Lung (tissue), 12 donors: Measurements from ENCODE around the gene HOXA11. TPM values are rescaled to one million over a fixed set of nuclear protein-coding genes. Genes with fewer than 3 reads are reported as not detected.

ENCODE experiments used
- ATAC-seq: fragments of 200-7000 bp; cut with Tn5 transposase; one replicate; pipeline ENCODE4 v1.9.1; 2020; ENCODE audit warnings: moderate number of reproducible peaks; ENCODE audit not compliant: insufficient read depth, low FRiP score
- DNase-seq, 3 donors: peaks; one replicate each; pipeline ENCODE4 v3.0.0-alpha.2; 2013 to 2017
- H3K27ac ChIP-seq, 2 donors: one replicate each; pipeline ENCODE4 v1.5.1; 2013; ENCODE audit warnings: mild to moderate bottlenecking in 2 of 2, moderate library complexity in 2 of 2, control low read depth in 1 of 2, inconsistent platforms in 1 of 2, low read depth in 1 of 2, low read length in 1 of 2
- H3K27me3 ChIP-seq, 3 donors: one replicate each; pipeline ENCODE4 v1.5.1; 2013; ENCODE audit warnings: low read length in 2 of 3; ENCODE audit not compliant: control insufficient read depth in 3 of 3, insufficient read depth in 3 of 3
- H3K36me3 ChIP-seq, 4 donors: one replicate each; pipeline ENCODE4 v1.5.1; 2013; ENCODE audit warnings: low read length in 4 of 4, mild to moderate bottlenecking in 1 of 4, moderate library complexity in 1 of 4; ENCODE audit not compliant: control insufficient read depth in 4 of 4, insufficient read depth in 4 of 4
- H3K4me1 ChIP-seq, 5 donors: one replicate each; pipeline ENCODE4 v1.5.1; 2013; ENCODE audit warnings: low read length in 5 of 5, mild to moderate bottlenecking in 2 of 5, moderate library complexity in 1 of 5; ENCODE audit not compliant: control insufficient read depth in 5 of 5, insufficient read depth in 5 of 5
- H3K4me3 ChIP-seq: one replicate; pipeline ENCODE4 v1.5.1; 2013; ENCODE audit warnings: mild to moderate bottlenecking, control low read depth, moderate library complexity
- H3K9ac ChIP-seq, 2 donors: one replicate each; pipeline ENCODE4 v1.5.1; 2013; ENCODE audit warnings: low read length in 2 of 2, control low read depth in 1 of 2; ENCODE audit not compliant: insufficient read depth in 1 of 2
- H3K9me3 ChIP-seq, 4 donors: one replicate each; pipeline ENCODE4 v1.5.1; 2013; ENCODE audit warnings: low read length in 3 of 4, mild to moderate bottlenecking in 1 of 4, moderate library complexity in 1 of 4; ENCODE audit not compliant: control insufficient read depth in 4 of 4, insufficient read depth in 3 of 4
- CTCF ChIP-seq: IDR thresholded peaks from 2 replicates; pipeline ENCODE4 v1.5.1; 2012; ENCODE audit warnings: mild to moderate bottlenecking; ENCODE audit errors: control extremely low read depth, extremely low read depth
- WGBS, 2 donors: extraction: QIAGEN DNeasy Blood & Tissue Kit; methylation state at CpG; one replicate each; pipeline ENCODE4 v1.1.7; 2013; 5-methylcytosine and 5-hydroxymethylcytosine counted together
- polyA plus RNA-seq, 2 donors: library from polyadenylated mRNA; stranded (reverse); fragments of 200-250 nt; gene quantifications; one replicate each; pipeline ENCODE4 v1.2.1, GENCODE V29; 2013
- total RNA-seq, 2 donors: library from RNA; depleted of rRNA in 1 of 2; stranded (reverse); fragments of >200 nt in 1 of 2; gene quantifications; one replicate each; pipeline ENCODE4 v1.2.1, GENCODE V29; 2014 to 2021
- donor health status: control.
- donor health status: control.
- donor health status: Bipolar disorder and iron deficiency.
- donor health status: healthy.
- donor health status: DM: yes; HTN: yes; CAD: no.

HOXA11 gene
- total and polyA plus RNA-seq, 4 donors = not detected

DNA sequence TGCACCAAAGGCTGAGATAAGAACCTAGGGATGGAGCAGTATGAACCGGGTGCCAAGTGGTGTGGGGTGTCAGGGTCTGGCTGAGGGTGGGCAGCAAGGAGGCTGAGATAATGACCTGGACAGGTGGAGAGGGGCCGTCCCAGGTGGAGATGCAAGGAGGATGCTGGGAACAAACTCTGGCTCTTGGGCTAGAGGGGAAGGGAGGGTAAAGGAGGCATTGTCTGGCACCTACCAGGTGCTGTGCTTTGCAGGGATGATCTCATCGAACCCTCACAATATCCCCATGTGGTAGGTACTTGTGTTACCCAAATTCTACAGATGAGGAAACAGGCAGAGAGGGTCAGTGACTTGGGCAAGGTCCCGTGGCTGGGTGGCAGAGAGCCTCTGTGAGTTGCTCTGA lies 34.8 kb upstream of the HOXA11 start:
- H3K4me1 ChIP-seq = no peaks in the 10 kb centered on the region
- H3K27ac ChIP-seq = no peak overlapping the region
- DNase-seq (no peak), ATAC-seq (no peak)
- 60 to 61% methylated on average over 4 of the region's 4 CpGs for WGBS, 2 donors
- peaks cover 10 to 96% (median 80%) of the 10 kb centered on the region in 3 donors for H3K27me3 ChIP-seq
- no peak for TF ChIP-seq CTCF
- H3K9ac ChIP-seq = no peak overlapping the region
- H3K9me3 ChIP-seq = no peaks in the 10 kb centered on the region
- H3K36me3 ChIP-seq = no peaks in the 10 kb centered on the region
- H3K4me3 ChIP-seq = no peak overlapping the region

- TF ChIP-seq CTCF = no peak
- DNase-seq = no peak
- no peaks in the 10 kb centered on the region for H3K36me3 ChIP-seq
- no peak overlapping the region for H3K4me3 ChIP-seq
- H3K9me3 ChIP-seq = peaks cover 0 to 4% (median 0%) of the 10 kb centered on the region in 4 donors
- H3K9ac ChIP-seq = no peak overlapping the region
- H3K27ac ChIP-seq = no peak overlapping the region
- no peak for ATAC-seq
- H3K4me1 ChIP-seq = peaks cover 0 to 6% (median 0%) of the 10 kb centered on the region in 5 donors
- peaks cover 14 to 96% (median 78%) of the 10 kb centered on the region in 3 donors for H3K27me3 ChIP-seq
Observed at GRCh38 chr7:27217951-27218350, 32.9 kb upstream of the HOXA11 start.

- Histone ChIP-seq H3K27me3 (peaks cover 16 to 96% (median 79%) of the 10 kb centered on the region in 3 donors), H3K27ac (no peak overlapping the region), H3K9me3 (peaks cover 0 to 4% (median 0%) of the 10 kb centered on the region in 4 donors), H3K36me3 (no peaks in the 10 kb centered on the region), H3K4me1 (peaks cover 0 to 13% (median 0%) of the 10 kb centered on the region in 5 donors), H3K9ac (no peak overlapping the region), H3K4me3 (no peak overlapping the region)
- no peak for TF ChIP-seq CTCF
- 94 to 95% methylated on average over 2 of the region's 2 CpGs for WGBS, 2 donors
- DNase-seq = no peak
- no peak for ATAC-seq
Observed at GRCh38 chr7:27215356-27215755, 30.3 kb upstream of the HOXA11 start.
